Thymus (tissue), 11 donors: Measurements from ENCODE around the gene AMN1. TPM values are rescaled to one million over a fixed set of nuclear protein-coding genes. Genes with fewer than 3 reads are reported as not detected.

ENCODE experiments used
- DNase-seq, 9 donors: peaks; one replicate each; pipeline ENCODE4 v3.0.0-alpha.2; 2013; ENCODE audit warnings: low spot score in 9 of 9, low read depth in 6 of 9, missing footprints in 1 of 9
- H3K27ac ChIP-seq, 2 donors: one replicate each; pipeline ENCODE4 v1.5.1; 2013; ENCODE audit warnings: control low read depth in 1 of 2, low read depth in 1 of 2, low read length in 1 of 2, mild to moderate bottlenecking in 1 of 2, moderate library complexity in 1 of 2
- H3K27me3 ChIP-seq, 2 donors: one replicate each; pipeline ENCODE4 v1.5.1; 2013; ENCODE audit warnings: low read length in 1 of 2; ENCODE audit not compliant: control insufficient read depth in 2 of 2, insufficient read depth in 1 of 2
- H3K36me3 ChIP-seq, 2 donors: one replicate each; pipeline ENCODE4 v1.5.1; 2013; ENCODE audit warnings: low read length in 1 of 2, mild to moderate bottlenecking in 1 of 2, moderate library complexity in 1 of 2; ENCODE audit not compliant: control insufficient read depth in 2 of 2, insufficient read depth in 2 of 2
- H3K4me1 ChIP-seq, 2 donors: one replicate each; pipeline ENCODE4 v1.5.1; 2013; ENCODE audit warnings: low read length in 2 of 2; ENCODE audit not compliant: control insufficient read depth in 2 of 2, insufficient read depth in 2 of 2
- H3K4me3 ChIP-seq, 2 donors: one replicate each; pipeline ENCODE4 v1.5.1; 2013; ENCODE audit warnings: low read length in 2 of 2, control low read depth in 1 of 2, mild to moderate bottlenecking in 1 of 2
- H3K9me3 ChIP-seq, 2 donors: one replicate each; pipeline ENCODE4 v1.5.1; 2013; ENCODE audit warnings: low read length in 1 of 2, mild to moderate bottlenecking in 1 of 2; ENCODE audit not compliant: control insufficient read depth in 2 of 2, insufficient read depth in 1 of 2
- WGBS: extraction: QIAGEN DNeasy Blood & Tissue Kit; methylation state at CpG from one replicate; pipeline ENCODE4 v1.1.7; 2013; 5-methylcytosine and 5-hydroxymethylcytosine counted together
- polyA plus RNA-seq: library from polyadenylated mRNA; stranded (reverse); fragments of 200-250 nt; gene quantifications from one replicate; pipeline ENCODE4 v1.2.3, GENCODE V29; 2013
- total RNA-seq: library from RNA; stranded (reverse); fragments of 120-200 nt; gene quantifications from one replicate; pipeline ENCODE4 v1.2.4, GENCODE V29; 2013
- donor health status: healthy.

The AMN1 gene
- total and polyA plus RNA-seq, 2 donors: 23.5 to 24.4 TPM

DNA sequence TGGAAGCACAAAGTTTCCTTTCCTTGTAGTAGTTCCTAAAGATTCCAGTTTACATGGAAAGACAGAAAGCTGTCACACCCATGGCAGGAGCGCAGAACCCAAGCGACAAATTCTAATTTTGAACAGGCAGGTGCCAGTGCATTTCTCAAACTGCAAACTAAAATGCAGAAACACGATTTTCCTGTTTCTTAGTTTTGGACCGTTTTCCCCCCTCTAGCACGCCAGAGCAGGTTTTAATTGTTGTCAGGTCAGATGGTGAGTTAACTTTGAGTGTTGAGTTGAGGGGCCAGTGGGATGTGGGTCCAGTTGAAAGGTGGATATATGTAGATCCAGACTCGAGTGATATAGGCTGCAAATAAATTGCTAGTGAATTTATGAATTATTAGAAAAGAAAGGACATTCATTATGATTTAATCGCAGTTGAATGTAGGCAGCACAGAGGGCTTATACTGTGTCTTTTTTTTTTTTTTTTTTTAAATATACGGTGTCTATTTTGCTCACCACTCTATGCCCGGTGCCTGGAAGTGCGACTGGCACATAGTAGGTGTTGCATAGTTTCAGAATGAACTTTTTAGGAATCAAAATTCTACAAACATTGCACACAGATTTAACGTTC lies 70.2 kb downstream of the AMN1 start:
- Histone ChIP-seq H3K36me3 (no peaks in the 10 kb centered on the region), H3K9me3 (peaks cover 0 to 5% of the 10 kb centered on the region in 2 donors), H3K27ac (peak overlapping the region; percentile 93 to 99), H3K4me3 (peak overlapping the region; percentile 70 to 87), H3K4me1 (peaks cover 4 to 9% of the 10 kb centered on the region in 2 donors), H3K27me3 (no peaks in the 10 kb centered on the region)
- WGBS: 22% methylated on average over 11 of the region's 11 CpGs
- peak in 1 of 9 donors; percentile 23 for DNase-seq

DNA sequence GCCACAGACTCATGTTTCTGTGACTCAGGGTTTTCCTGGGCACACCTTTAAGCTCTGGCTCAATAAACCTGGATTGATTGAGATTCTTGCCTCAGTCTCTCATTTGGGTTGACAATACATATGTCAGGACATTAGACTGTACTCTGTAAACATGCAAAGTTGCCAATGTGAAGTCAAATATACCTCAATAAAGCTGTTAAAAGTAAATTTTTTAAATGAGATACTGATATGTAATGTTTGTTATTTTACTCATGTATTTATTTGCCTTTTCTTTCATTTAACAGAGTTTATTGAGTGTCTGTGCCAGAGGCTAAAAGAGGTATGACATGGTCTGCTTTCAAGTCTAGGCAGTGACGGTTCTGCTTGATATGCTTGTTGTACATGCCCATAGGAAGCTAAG lies 73.0 kb downstream of the AMN1 start:
- Histone ChIP-seq H3K27ac (no peak overlapping the region), H3K36me3 (no peaks in the 10 kb centered on the region), H3K4me3 (no peak overlapping the region), H3K4me1 (peaks cover 4 to 17% of the 10 kb centered on the region in 2 donors), H3K27me3 (no peaks in the 10 kb centered on the region), H3K9me3 (no peaks in the 10 kb centered on the region)
- no peak for DNase-seq
- WGBS: 96% methylated on average over 1 of the region's 1 CpG

DNA sequence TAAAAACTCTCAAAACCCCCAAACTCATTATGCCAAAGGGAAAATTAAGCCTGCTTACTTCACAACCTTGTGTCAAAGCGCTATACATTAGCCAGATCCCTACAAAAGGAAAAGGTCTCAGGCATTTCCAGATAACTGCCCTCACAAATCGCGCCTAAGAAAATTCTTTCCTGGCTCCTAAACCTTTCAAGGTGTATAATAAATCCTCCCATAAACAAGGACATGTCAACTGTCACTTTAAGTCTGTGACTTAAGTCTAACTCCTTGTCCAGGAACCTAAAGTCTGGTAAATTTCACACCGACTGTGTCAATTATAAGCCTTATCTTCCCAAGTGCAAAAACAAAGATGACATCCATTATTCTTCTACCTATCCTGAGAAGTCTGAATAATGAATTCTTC lies 73.6 kb downstream of the AMN1 start:
- no peak for DNase-seq
- Histone ChIP-seq H3K4me1 (peaks cover 4 to 17% of the 10 kb centered on the region in 2 donors), H3K4me3 (no peak overlapping the region), H3K9me3 (no peaks in the 10 kb centered on the region), H3K36me3 (no peaks in the 10 kb centered on the region), H3K27ac (no peak overlapping the region), H3K27me3 (no peaks in the 10 kb centered on the region)
- WGBS: over 99% methylated on average over 4 of the region's 4 CpGs

DNA sequence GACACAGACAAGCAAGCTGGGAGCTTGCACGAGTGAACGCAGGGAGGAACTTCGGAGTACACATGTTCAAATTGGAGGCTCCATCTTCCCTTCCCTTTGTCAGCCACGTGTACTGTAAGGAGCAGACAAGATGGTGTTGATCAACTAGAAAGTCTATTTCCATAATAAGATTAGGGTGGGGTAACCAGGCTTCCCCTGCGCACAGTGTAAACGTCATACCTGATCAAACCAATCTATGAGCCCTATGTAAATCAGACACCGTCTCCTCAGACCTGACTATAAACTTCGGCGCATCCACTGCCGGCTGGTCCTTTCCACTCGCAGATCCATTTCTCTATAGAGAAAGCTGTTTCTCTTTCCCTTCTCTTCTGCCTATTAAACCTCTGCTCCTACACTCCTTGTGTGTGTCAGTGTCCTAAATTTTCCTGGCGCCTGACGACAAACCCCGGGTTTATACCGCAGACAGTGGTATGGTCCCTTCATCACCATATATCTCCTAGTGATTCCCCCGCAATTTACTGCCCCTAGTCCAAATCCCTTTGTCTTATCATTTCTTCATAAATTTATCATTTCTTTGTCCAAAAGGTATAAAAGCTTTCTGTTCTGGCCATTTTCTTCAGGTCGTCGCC lies 76.8 kb downstream of the AMN1 start:
- Histone ChIP-seq H3K4me1 (peaks cover 0 to 9% of the 10 kb centered on the region in 2 donors), H3K4me3 (no peak overlapping the region), H3K27ac (no peak overlapping the region), H3K27me3 (no peaks in the 10 kb centered on the region), H3K36me3 (no peaks in the 10 kb centered on the region), H3K9me3 (no peaks in the 10 kb centered on the region)
- DNase-seq: no peak
- WGBS: 93% methylated on average over 18 of the region's 18 CpGs

DNA sequence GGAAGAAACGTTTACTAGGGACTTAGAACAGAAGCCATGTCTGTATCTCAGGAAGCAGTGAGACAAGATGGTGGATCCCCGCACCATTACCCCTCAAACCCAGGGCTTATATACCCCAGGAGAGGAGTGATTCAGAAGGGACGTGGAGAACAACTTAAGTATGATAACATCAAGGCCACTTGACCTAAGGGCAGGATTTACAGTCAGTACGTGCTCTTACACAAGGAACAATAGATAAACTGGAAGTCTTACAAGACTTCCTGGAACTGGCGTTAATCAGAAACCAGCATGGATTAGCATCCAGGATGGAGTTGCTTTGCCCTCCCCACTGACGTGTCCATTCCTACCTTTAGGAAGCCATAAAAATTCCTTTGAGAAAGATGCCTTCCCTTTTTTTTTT lies 77.9 kb downstream of the AMN1 start:
- no peak for DNase-seq
- WGBS: 94% methylated on average over 6 of the region's 6 CpGs
- Histone ChIP-seq H3K4me1 (peaks cover 0 to 9% of the 10 kb centered on the region in 2 donors), H3K9me3 (no peaks in the 10 kb centered on the region), H3K27me3 (no peaks in the 10 kb centered on the region), H3K27ac (no peak overlapping the region), H3K36me3 (no peaks in the 10 kb centered on the region), H3K4me3 (no peak overlapping the region)

DNA sequence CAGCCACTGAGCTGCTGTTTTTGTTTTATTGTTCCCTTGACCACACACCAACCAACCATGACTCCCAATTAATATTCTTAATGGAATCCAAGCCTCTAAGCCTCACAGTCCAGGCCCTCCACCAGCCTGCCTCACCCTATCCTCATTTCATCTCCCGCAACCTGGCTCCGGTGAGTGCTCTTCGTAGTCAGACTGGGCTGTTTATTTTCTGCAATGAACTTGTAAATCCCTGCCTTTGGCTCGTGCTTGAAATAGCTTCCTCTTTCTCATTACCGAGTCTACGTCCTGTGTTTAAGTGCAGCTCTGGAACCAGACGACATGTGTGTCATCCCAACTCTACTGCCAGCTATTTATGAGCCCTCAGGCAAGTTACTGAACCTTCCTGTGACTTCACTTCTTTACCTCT lies 81.7 kb downstream of the AMN1 start:
- Histone ChIP-seq H3K9me3 (no peaks in the 10 kb centered on the region), H3K4me3 (no peak overlapping the region), H3K36me3 (no peaks in the 10 kb centered on the region), H3K27me3 (no peaks in the 10 kb centered on the region), H3K27ac (no peak overlapping the region), H3K4me1 (no peaks in the 10 kb centered on the region)
- WGBS: 47% methylated on average over 7 of the region's 7 CpGs
- no peak for DNase-seq

DNA sequence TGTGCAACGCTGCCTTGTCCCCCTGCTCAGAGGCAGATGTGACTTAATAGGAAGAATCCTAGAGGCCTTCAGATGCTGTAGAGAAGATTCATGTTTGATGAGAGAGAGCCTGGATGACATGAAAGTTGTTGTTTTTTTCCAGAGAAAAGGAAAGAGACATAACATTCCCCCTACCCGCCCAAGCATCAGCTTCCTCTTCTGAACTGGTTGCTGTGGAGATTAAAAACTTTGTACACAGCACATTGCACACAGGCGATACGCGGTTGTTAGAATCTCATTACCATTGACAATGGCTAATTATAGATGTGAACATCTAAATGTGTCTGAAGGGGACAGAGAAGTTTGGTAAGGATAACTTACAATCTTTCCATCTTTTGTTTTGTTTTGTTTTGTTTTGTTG lies 82.9 kb downstream of the AMN1 start:
- Histone ChIP-seq H3K27me3 (no peaks in the 10 kb centered on the region), H3K36me3 (no peaks in the 10 kb centered on the region), H3K27ac (no peak overlapping the region), H3K4me1 (no peaks in the 10 kb centered on the region), H3K9me3 (no peaks in the 10 kb centered on the region), H3K4me3 (no peak overlapping the region)
- DNase-seq: no peak
- 77% methylated on average over 5 of the region's 5 CpGs for WGBS

DNA sequence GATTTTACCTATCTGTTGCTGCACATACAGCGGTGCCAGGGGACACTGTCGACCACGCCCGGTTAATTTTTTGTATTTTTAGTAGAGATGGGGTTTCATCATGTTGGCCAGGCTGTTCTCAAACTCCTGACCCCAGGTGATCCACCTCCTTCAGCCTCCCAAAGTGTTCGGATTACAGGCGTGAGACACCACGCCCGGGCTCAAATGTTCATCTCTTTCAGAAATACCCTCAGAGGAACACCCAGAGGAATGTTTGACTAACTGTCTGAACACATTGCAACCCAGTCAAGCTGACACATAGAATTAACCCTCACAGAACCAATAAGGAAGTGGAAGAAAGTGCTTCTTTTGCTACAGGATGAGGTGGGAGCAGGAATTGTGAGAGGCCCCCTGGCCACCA lies 84.3 kb downstream of the AMN1 start:
- H3K36me3 ChIP-seq: no peaks in the 10 kb centered on the region
- H3K9me3 ChIP-seq: no peaks in the 10 kb centered on the region
- no peak overlapping the region for H3K4me3 ChIP-seq
- H3K4me1 ChIP-seq: no peaks in the 10 kb centered on the region
- no peaks in the 10 kb centered on the region for H3K27me3 ChIP-seq
- WGBS: 90% methylated on average over 8 of the region's 8 CpGs
- DNase-seq: no peak
- no peak overlapping the region for H3K27ac ChIP-seq

DNA sequence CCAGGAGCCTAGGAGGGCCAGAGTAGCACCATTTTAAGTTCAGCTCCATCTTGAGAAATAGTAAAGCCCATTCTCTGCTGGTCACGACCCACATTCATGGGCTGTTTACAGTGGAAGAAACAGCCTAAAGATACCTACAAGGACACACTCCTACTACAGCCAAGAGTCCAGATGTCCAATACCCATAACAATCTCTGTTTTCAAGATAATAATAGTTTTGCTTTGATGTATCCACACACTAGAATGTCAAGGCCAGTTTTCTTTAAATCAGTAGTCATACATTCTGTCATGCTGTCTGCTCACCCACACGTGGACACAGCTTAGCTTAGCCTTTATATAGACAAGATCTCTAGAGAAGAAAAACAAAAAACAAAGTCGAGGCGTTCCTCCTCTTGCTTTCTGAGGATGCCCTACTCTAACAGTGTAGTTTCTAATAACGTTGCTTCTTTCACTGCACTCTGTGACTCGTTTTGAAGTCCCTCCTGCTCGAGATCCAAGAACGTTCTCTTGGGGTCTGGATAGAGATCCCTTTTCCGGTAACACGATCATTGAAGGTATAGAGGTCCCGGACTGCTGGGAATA lies 87.2 kb downstream of the AMN1 start:
- DNase-seq: no peak

More for the DNA sequence above, 87.2 kb downstream of the AMN1 start:
- Histone ChIP-seq H3K4me3 (no peak overlapping the region), H3K9me3 (no peaks in the 10 kb centered on the region), H3K27ac (no peak overlapping the region), H3K36me3 (no peaks in the 10 kb centered on the region), H3K4me1 (no peaks in the 10 kb centered on the region), H3K27me3 (no peaks in the 10 kb centered on the region)
- 92% methylated on average over 11 of the region's 11 CpGs for whole genome bisulfite sequencing
